GM18951 (cell line): ENCODE data around the gene CTAG1B.
"Not testable (repeated sequence)": the region's sequence is repeated elsewhere in the genome, so short reads cannot be mapped to it uniquely, and the experiment has no call there.

Experiments used
- POLR2A ChIP-seq: IDR thresholded peaks from 4 replicates; pipeline ENCODE4 v1.6.1; 2011; ENCODE audit warnings: mild to moderate bottlenecking; ENCODE audit not compliant: insufficient read length, insufficient read depth; ENCODE audit errors: extremely low read depth
- in situ Hi-C: fragments of 300-500 bp; cut with MboI; formaldehyde crosslinking; loops from one replicate; pipeline ENCODE4 v1.12.0; 2022; ENCODE audit warnings: low sequenced_read_pairs, mixed read lengths, inconsistent platforms; ENCODE audit not compliant: unreplicated experiment

The CTAG1B gene

DNA sequence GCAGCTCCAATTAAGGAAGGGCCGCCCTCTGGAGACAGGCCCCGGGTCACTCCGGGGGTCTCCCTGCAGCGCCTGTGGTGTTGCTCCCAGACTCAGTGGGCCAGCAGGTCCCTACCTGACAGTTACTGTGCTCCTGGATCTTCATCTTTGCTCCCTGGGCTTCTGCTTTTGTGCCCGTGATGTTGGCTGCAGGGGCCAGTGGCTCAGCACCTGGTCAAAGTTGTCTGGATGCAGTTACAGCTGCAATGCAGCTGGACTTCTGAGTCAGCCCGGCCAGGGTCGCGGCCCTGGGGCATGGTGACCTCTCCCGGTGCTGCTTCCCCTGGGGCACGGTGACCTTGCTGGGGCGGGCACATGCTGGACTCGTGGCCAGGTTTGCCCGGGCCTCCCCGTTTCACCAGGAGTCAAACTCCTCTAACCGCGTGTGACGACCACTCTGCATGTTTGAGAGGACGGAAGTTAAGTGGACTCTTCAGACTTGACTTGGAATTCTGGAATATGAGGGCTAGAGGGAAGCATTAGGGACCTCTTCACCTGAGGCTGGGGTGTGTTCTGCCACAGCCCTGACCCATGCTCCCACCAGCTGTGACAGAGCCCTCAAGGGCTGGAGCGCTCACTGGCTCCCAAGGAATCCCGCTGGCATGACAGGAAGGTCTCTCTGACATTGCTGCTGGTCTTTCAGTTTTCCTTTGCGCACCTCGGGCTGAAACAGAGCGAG, 30.6 kb upstream of the CTAG1B start:
- no peak for TF ChIP-seq POLR2A
- in situ Hi-C loops, result no loop called here

DNA sequence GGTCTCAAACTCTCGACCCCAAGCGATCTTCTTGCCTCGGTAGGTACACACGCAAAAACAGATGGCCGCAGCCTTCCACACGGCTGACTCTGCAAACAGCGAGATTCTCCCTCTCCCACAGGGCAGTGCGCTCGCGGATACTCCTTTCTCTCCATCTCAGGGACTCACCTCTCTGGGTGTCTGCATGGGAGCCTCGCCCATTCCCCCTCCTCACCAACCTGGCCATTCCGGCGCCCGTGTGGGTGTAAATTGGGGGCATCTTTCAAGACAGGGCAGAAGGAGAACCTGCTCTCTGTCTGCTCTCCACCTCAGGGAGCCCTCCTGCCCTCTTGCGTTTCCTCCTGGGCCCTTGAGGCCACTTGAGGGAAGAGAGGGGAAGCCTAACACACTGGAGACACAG, 29.8 kb upstream of the CTAG1B start:
- in situ Hi-C loops, result no loop called here
- no peak for TF ChIP-seq POLR2A

- in situ Hi-C loops, result not testable (repeated sequence)
Measured at GRCh38 chrX:154645745-154646378, 26.8 kb upstream of the CTAG1B start.

GRCh38 chrX:154643708-154644107, 24.6 kb upstream of the CTAG1B start:
- in situ Hi-C loops, result not testable (repeated sequence)

GRCh38 chrX:154641740-154642139, 22.7 kb upstream of the CTAG1B start:
- in situ Hi-C loops, result not testable (repeated sequence)

DNA sequence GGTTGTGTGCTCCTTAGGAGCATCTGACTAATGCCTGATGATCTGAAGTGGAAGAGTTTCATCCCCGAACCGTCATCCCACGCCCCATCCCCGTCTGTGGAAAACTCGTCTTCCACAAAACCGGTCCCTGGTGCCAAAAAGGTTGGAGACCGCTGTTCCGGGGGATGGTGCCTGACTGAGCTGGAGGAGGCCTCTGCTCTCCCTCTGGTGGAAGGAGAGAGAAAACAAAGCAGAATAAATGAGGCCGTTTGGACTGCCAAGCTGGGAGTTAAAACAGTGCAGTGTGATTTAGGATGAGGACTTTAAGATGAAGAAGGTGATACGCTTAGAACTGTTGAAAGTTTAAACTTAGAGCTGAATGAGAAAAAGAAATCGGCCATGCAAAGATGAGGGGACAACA, 14.6 kb upstream of the CTAG1B start:
- in situ Hi-C loops, result not testable (repeated sequence)

GRCh38 chrX:154630949-154631348, 11.9 kb upstream of the CTAG1B start:
- in situ Hi-C loops, result not testable (repeated sequence)

GRCh38 chrX:154628960-154629359, 9.9 kb upstream of the CTAG1B start:
- in situ Hi-C loops, result not testable (repeated sequence)

GRCh38 chrX:154620767-154621414, 1.8 kb upstream of the CTAG1B start:
- in situ Hi-C loops, result not testable (repeated sequence)

DNA sequence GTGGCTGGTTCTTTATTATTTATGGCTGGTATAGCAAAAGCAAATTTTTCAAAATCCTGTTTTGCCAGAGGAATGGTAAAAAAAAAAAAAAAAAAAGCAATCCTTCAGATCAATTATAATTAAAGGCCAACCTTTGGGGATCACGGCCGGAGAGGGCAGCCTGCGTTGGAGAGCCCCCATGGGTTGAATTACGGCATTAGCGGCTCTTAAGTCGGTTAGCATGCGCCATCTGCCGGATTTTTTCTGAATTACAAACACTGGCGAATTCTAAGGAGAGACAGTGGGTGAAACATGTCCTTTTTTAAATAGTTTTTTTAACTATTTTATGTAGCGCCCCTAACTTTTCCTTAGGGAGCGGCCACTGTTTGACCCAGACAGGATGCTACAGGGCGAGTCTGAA, 5.5 kb downstream of the CTAG1B start:
- in situ Hi-C loops, result not testable (repeated sequence)

- in situ Hi-C loops, result not testable (repeated sequence)
Measured at GRCh38 chrX:154611146-154611545, 7.9 kb downstream of the CTAG1B start.

- in situ Hi-C loops, result not testable (repeated sequence)
Measured at GRCh38 chrX:154608823-154609222, 10.3 kb downstream of the CTAG1B start.

DNA sequence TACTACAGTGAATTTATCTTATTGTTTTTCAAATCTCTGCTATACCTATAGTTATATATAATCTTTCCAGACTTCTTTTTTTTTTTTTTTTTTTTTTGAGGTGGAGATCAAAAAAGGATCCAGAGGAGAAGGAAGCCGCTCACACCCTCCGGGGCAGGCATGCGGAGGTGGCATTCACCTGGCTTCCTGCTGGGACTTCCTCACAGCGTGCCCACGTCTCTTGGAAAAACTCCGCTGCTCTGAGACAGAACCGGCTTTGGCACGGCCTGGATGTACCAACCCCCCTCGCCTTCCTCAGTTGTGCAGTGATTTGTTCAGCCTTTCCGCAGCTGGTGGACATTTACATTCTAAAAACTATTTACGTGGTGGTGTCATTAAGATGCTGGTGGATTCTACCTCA, 11.1 kb downstream of the CTAG1B start:
- in situ Hi-C loops, result not testable (repeated sequence)

- no peak for TF ChIP-seq POLR2A
- in situ Hi-C loops, result no loop called here
Measured at GRCh38 chrX:154607370-154607769, 11.7 kb downstream of the CTAG1B start.

- in situ Hi-C loops, result no loop called here
- no peak for TF ChIP-seq POLR2A
Measured at GRCh38 chrX:154605566-154605965, 13.5 kb downstream of the CTAG1B start.
